H9 (cell line): ENCODE measurements around the gene BEX2. TPM values are rescaled to one million over a fixed set of nuclear protein-coding genes. Genes with fewer than 3 reads are reported as not detected.

Experiments
- DNase-seq: peaks from one replicate; pipeline ENCODE4 v3.0.0-alpha.2; 2017
- H2AFZ ChIP-seq: one replicate; pipeline ENCODE4 v1.6.1; 2013; ENCODE audit warnings: mild to moderate bottlenecking, low read length, control low read depth, moderate library complexity
- H2AK5ac ChIP-seq: 2 replicates; pipeline ENCODE4 v1.6.1; 2013; ENCODE audit warnings: low read length, control low read depth, mixed read lengths; ENCODE audit not compliant: insufficient read length
- H2BK120ac ChIP-seq: one replicate; pipeline ENCODE4 v1.6.1; 2013; ENCODE audit warnings: low read depth, mild to moderate bottlenecking, low read length, control low read depth, inconsistent platforms; ENCODE audit not compliant: poor library complexity, severe bottlenecking
- H2BK12ac ChIP-seq: 2 replicates; pipeline ENCODE4 v1.6.1; 2013; ENCODE audit warnings: low read length, control low read depth, mixed read lengths, low read depth; ENCODE audit not compliant: insufficient read length
- H2BK15ac ChIP-seq: 2 replicates; pipeline ENCODE4 v1.6.1; 2013; ENCODE audit warnings: low read depth, low read length, control low read depth
- H2BK20ac ChIP-seq: one replicate; pipeline ENCODE4 v1.6.1; 2013; ENCODE audit warnings: low read depth, mild to moderate bottlenecking, low read length, control low read depth, inconsistent platforms; ENCODE audit not compliant: poor library complexity, severe bottlenecking
- H2BK5ac ChIP-seq: 2 replicates; pipeline ENCODE4 v1.6.1; 2013; ENCODE audit warnings: low read length, control low read depth, mixed read lengths; ENCODE audit not compliant: insufficient read length
- H3K14ac ChIP-seq: 2 replicates; pipeline ENCODE4 v1.6.1; 2013; ENCODE audit warnings: low read length, control low read depth; ENCODE audit not compliant: insufficient read depth
- H3K18ac ChIP-seq: 2 replicates; pipeline ENCODE4 v1.6.1; 2013; ENCODE audit warnings: low read depth, mild to moderate bottlenecking, mixed read lengths, low read length, control low read depth; ENCODE audit not compliant: insufficient read length
- H3K23ac ChIP-seq: 2 replicates; pipeline ENCODE4 v1.6.1; 2013; ENCODE audit warnings: low read length, control low read depth, mixed read lengths, low read depth; ENCODE audit not compliant: insufficient read length
- H3K23me2 ChIP-seq: 2 replicates; pipeline ENCODE4 v1.6.1; 2013; ENCODE audit warnings: low read depth, mild to moderate bottlenecking, mixed read lengths, low read length, control low read depth; ENCODE audit not compliant: insufficient read length, poor library complexity, severe bottlenecking
- H3K27ac ChIP-seq: 2 replicates; pipeline ENCODE4 v1.5.1; 2013; ENCODE audit warnings: low read length, control low read depth, mixed read lengths, low read depth; ENCODE audit not compliant: insufficient read length
- H3K27me3 ChIP-seq: 2 replicates; pipeline ENCODE4 v1.6.1; 2013; ENCODE audit warnings: low read length, control low read depth, inconsistent platforms; ENCODE audit not compliant: insufficient read depth
- H3K4ac ChIP-seq: 2 replicates; pipeline ENCODE4 v1.6.1; 2013; ENCODE audit warnings: low read depth, mild to moderate bottlenecking, control low read depth, inconsistent platforms, low read length, moderate library complexity
- H3K4me1 ChIP-seq: 2 replicates; pipeline ENCODE4 v1.6.1; 2013; ENCODE audit warnings: low read length, control low read depth, inconsistent platforms; ENCODE audit not compliant: insufficient read depth
- H3K4me2 ChIP-seq: 2 replicates; pipeline ENCODE4 v1.6.1; 2013; ENCODE audit warnings: low read length, control low read depth, mixed read lengths; ENCODE audit not compliant: insufficient read length, insufficient read depth
- H3K56ac ChIP-seq: 2 replicates; pipeline ENCODE4 v1.6.1; 2013; ENCODE audit warnings: low read depth, mild to moderate bottlenecking, mixed read lengths, low read length, control low read depth; ENCODE audit not compliant: insufficient read length
- H3K79me1 ChIP-seq: 2 replicates; pipeline ENCODE4 v1.6.1; 2013; ENCODE audit warnings: low read depth, mild to moderate bottlenecking, moderate library complexity, low read length, control low read depth, inconsistent platforms; ENCODE audit not compliant: insufficient read depth, poor library complexity, severe bottlenecking
- H3K79me2 ChIP-seq: 2 replicates; pipeline ENCODE4 v1.6.1; 2013; ENCODE audit warnings: low read length, control low read depth, inconsistent platforms; ENCODE audit not compliant: insufficient read depth
- H3K9ac ChIP-seq: 2 replicates; pipeline ENCODE4 v1.6.1; 2013; ENCODE audit warnings: low read length, control low read depth, mixed read lengths; ENCODE audit not compliant: insufficient read length; ENCODE audit errors: extremely low read depth
- H3K9me3 ChIP-seq: one replicate; pipeline ENCODE4 v1.6.1; 2013; ENCODE audit warnings: low read depth, low read length, inconsistent platforms; ENCODE audit not compliant: control insufficient read depth
- H3T11ph ChIP-seq: one replicate; pipeline ENCODE4 v1.6.1; 2013; ENCODE audit warnings: mild to moderate bottlenecking, low read length, control low read depth, inconsistent platforms
- H4K20me1 ChIP-seq: one replicate; pipeline ENCODE4 v1.6.1; 2013; ENCODE audit not compliant: control insufficient read depth, insufficient read length, insufficient read depth
- H4K5ac ChIP-seq: 2 replicates; pipeline ENCODE4 v1.6.1; 2013; ENCODE audit warnings: low read depth, mild to moderate bottlenecking, mixed read lengths, low read length, control low read depth; ENCODE audit not compliant: insufficient read length
- H4K8ac ChIP-seq: replicated peaks from 2 replicates; pipeline ENCODE4 v1.6.1; 2013; ENCODE audit warnings: low read length, control low read depth, mixed read lengths, low read depth; ENCODE audit not compliant: insufficient read length
- H4K91ac ChIP-seq: 2 replicates; pipeline ENCODE4 v1.6.1; 2013; ENCODE audit warnings: low read depth, mild to moderate bottlenecking, moderate library complexity, mixed read lengths, low read length, control low read depth; ENCODE audit not compliant: insufficient read length
- H3K27ac Mint-ChIP-seq, 3 experiments: 2 replicates in 2 of 3; 3 replicates in 1 of 3; pipeline ENCODE4 v1.8.0; 2020 to 2021; ENCODE audit warnings: mixed read lengths in 3 of 3, mild to moderate bottlenecking in 1 of 3, moderate library complexity in 1 of 3
- H3K27me3 Mint-ChIP-seq: 2 replicates; pipeline ENCODE4 v1.8.0; 2021; ENCODE audit warnings: low read depth, mild to moderate bottlenecking, moderate library complexity, mixed read lengths
- H3K36me3 Mint-ChIP-seq, 3 experiments: 2 replicates in 2 of 3; 3 replicates in 1 of 3; pipeline ENCODE4 v1.8.0; 2020 to 2021; ENCODE audit warnings: low read depth in 3 of 3, mixed read lengths in 3 of 3; ENCODE audit not compliant: insufficient read depth in 1 of 3
- H3K4me1 Mint-ChIP-seq, 2 experiments: 2 replicates each; pipeline ENCODE4 v1.8.0; 2020; ENCODE audit warnings: mixed read lengths in 2 of 2
- H3K4me3 Mint-ChIP-seq, 2 experiments: 2 replicates in 1 of 2; 3 replicates in 1 of 2; pipeline ENCODE4 v1.8.0; 2020 to 2021; ENCODE audit warnings: mild to moderate bottlenecking in 2 of 2, mixed read lengths in 2 of 2, moderate library complexity in 1 of 2
- H3K9me3 Mint-ChIP-seq, 2 experiments: 2 replicates in 1 of 2; 3 replicates in 1 of 2; pipeline ENCODE4 v1.8.0; 2020; ENCODE audit warnings: mild to moderate bottlenecking in 2 of 2, mixed read lengths in 2 of 2, moderate library complexity in 1 of 2
- CTCF ChIP-seq: fragments of 200-600 bp; sonication (generic); conservative IDR thresholded peaks from 3 replicates; pipeline ENCODE4 v1.8.0; 2021; ENCODE audit warnings: antibody characterized with exemption, mild to moderate bottlenecking
- WGBS: extraction: QIAGEN DNeasy Blood & Tissue Kit; methylation state at CpG from one replicate; pipeline ENCODE4 v1.1.7; 2013; ENCODE audit warnings: missing lambda C conversion rate, low lambda C conversion rate, mixed read lengths; ENCODE audit not compliant: insufficient read length; ENCODE audit errors: extremely low coverage; 5-methylcytosine and 5-hydroxymethylcytosine counted together
- total RNA-seq: library from RNA; stranded (reverse); gene quantifications from 2 replicates; pipeline ENCODE4 v1.2.1, GENCODE V29; 2021

Gene BEX2
- total RNA-seq, 1 experiment from 2014 or later: 29.6 TPM

GRCh38 chrX:103357871-103358270, 47.1 kb upstream of the BEX2 start:
- no peak overlapping the region for H3K4ac ChIP-seq
- H2BK120ac ChIP-seq: no peak overlapping the region
- H3K18ac ChIP-seq: no peak overlapping the region
- no peak overlapping the region for H2BK20ac ChIP-seq
- no peak overlapping the region for H3K27ac Mint-ChIP-seq
- no peak overlapping the region for H2BK12ac ChIP-seq
- H3K4me3 Mint-ChIP-seq: peak overlapping the region; percentile 87 to 92
- H3K36me3 Mint-ChIP-seq: peaks cover 0 to 13% (median 13%) of the 10 kb centered on the region in 3 experiments; a peak in 5 of 7 replicates
- DNase-seq: no peak
- no peak overlapping the region for H3T11ph ChIP-seq
- H2BK5ac ChIP-seq: no peak overlapping the region
- no peaks in the 10 kb centered on the region for H3K27me3 Mint-ChIP-seq
- no peaks in the 10 kb centered on the region for H3K27me3 ChIP-seq
- no peak overlapping the region for H4K5ac ChIP-seq
- no peak overlapping the region for H3K27ac ChIP-seq
- no peaks in the 10 kb centered on the region for H4K20me1 ChIP-seq
- H3K23me2 ChIP-seq: peaks cover 8% of the 10 kb centered on the region
- no peak overlapping the region for H2AFZ ChIP-seq
- H4K8ac ChIP-seq: no peak overlapping the region
- peak overlapping the region; percentile 60 for H3K9ac ChIP-seq
- H3K14ac ChIP-seq: no peak overlapping the region
- no peaks in the 10 kb centered on the region for H3K79me2 ChIP-seq
- H4K91ac ChIP-seq: no peak overlapping the region
- no peak overlapping the region for H2BK15ac ChIP-seq
- H3K9me3 ChIP-seq: no peaks in the 10 kb centered on the region
- H3K23ac ChIP-seq: no peak overlapping the region
- H3K79me1 ChIP-seq: no peaks in the 10 kb centered on the region
- no peak for TF ChIP-seq CTCF
- no peak overlapping the region for H2AK5ac ChIP-seq
- peaks cover 0 to 61% of the 10 kb centered on the region in 2 experiments; a peak in 3 of 5 replicates for H3K9me3 Mint-ChIP-seq
- no peak overlapping the region for H3K56ac ChIP-seq
- H3K4me2 ChIP-seq: peak overlapping the region; percentile 63
- H3K4me1 ChIP-seq: peaks cover 3% of the 10 kb centered on the region; the same call in 1 of the 2 replicates
- H3K4me1 Mint-ChIP-seq: peaks cover 17 to 24% of the 10 kb centered on the region in 2 experiments
- no CpG with 5 or more reads among the region's 2 CpGs for WGBS
